Esophagus squamous epithelium (tissue), 4 donors: Measurements from ENCODE around the gene MEGF10.

ENCODE experiments used
- POLR2A ChIP-seq, 4 donors: fragments of 450-650 bp; IDR thresholded peaks; one replicate each; pipeline ENCODE4 v1.6.1; 2017; ENCODE audit warnings: antibody characterized with exemption in 4 of 4, mild to moderate bottlenecking in 4 of 4, moderate library complexity in 3 of 4
- TF ChIP-seq, protein P1 (sequence below), 6 experiments: fragments of 450-650 bp in 4 of 6; fragments of 200-600 bp in 2 of 6; sonication (generic) in 2 of 6; IDR thresholded peaks; one replicate each; pipeline ENCODE4 v1.5.1; 2016 to 2019; ENCODE audit warnings: antibody characterized with exemption in 6 of 6, mild to moderate bottlenecking in 4 of 6, moderate library complexity in 4 of 6

DNA sequence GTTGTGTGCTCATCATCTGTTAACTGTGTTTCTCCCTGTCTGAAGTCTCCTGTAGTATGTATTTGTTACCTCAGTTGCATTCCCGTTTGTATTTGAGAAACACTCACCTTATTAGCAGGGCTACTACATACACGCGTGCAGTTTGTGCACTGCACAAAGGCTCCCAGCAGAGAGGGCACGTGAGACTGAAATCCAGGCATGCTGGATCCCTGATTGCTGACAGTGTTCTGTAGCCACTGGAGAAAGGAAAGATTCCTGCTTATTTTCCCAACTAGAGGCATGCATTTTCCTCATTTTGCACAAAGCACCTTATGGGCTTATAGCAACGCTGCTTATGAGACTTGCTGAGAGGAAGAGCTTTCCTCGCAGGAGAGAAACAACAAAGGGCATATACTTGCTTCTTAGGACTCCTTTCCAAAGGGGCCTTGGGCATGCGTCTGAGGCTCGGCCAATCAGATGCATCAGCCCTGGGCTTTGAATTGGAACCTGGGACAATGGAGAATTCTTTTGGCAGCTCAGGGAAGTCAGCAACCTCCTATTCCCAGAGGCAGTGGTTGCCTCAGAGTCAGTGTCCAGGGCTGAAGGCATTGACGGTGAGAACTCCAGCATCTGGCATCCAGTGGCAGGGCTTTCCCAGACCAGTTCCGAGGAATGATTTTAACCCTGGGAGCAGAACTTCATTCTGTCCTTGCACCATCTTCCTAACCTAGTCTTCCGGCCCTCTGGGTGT lies 9.9 kb upstream of the MEGF10 start:
- TF ChIP-seq, protein P1, sequence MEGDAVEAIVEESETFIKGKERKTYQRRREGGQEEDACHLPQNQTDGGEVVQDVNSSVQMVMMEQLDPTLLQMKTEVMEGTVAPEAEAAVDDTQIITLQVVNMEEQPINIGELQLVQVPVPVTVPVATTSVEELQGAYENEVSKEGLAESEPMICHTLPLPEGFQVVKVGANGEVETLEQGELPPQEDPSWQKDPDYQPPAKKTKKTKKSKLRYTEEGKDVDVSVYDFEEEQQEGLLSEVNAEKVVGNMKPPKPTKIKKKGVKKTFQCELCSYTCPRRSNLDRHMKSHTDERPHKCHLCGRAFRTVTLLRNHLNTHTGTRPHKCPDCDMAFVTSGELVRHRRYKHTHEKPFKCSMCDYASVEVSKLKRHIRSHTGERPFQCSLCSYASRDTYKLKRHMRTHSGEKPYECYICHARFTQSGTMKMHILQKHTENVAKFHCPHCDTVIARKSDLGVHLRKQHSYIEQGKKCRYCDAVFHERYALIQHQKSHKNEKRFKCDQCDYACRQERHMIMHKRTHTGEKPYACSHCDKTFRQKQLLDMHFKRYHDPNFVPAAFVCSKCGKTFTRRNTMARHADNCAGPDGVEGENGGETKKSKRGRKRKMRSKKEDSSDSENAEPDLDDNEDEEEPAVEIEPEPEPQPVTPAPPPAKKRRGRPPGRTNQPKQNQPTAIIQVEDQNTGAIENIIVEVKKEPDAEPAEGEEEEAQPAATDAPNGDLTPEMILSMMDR (IDR thresholded peaks at IDR 0.05): no peak
- TF ChIP-seq POLR2A (IDR thresholded peaks at IDR 0.05): no peak
